WTC11 (cell line): ENCODE data around the gene PIP4P1. TPM values are rescaled to one million over a fixed set of nuclear protein-coding genes. Genes with fewer than 3 reads are reported as not detected.
"Not testable (repeated sequence)": the region's sequence is repeated elsewhere in the genome, so short reads cannot be mapped to it uniquely, and the experiment has no call there.

Source experiments
- ATAC-seq: fragments of 200-7000 bp; cut with Tn5 transposase; 2 replicates; pipeline ENCODE4 v1.10.0; 2021; ENCODE audit warnings: mild to moderate bottlenecking, moderate library complexity
- CTCF ChIA-PET: fragments of 300-600 bp; sonication (Branson Sonifier 250); formaldehyde crosslinking; loops from one replicate; lab custom pipeline; 2021; ENCODE audit warnings: antibody characterized with exemption; lab: Charles Lee
- POLR2A ChIA-PET: fragments of 350-600 bp; sonication (Branson Sonifier 250); formaldehyde crosslinking; loops from one replicate; lab custom pipeline; 2021; ENCODE audit warnings: antibody characterized with exemption; lab: Charles Lee
- DNase-seq: peaks from one replicate; pipeline ENCODE4 v3.0.0; 2021; ENCODE audit warnings: low spot score
- H3K27ac Mint-ChIP-seq: 2 replicates; pipeline ENCODE4 v1.8.0; 2021; ENCODE audit warnings: mixed read lengths
- H3K27me3 Mint-ChIP-seq: 2 replicates; pipeline ENCODE4 v1.8.0; 2021; ENCODE audit warnings: low read depth, mild to moderate bottlenecking, moderate library complexity, mixed read lengths
- H3K36me3 Mint-ChIP-seq: 2 replicates; pipeline ENCODE4 v1.8.0; 2021; ENCODE audit warnings: mixed read lengths
- H3K4me1 Mint-ChIP-seq: 2 replicates; pipeline ENCODE4 v1.8.0; 2022; ENCODE audit warnings: mixed read lengths
- H3K4me3 Mint-ChIP-seq: 2 replicates; pipeline ENCODE4 v1.8.0; 2021; ENCODE audit warnings: mild to moderate bottlenecking, moderate library complexity, mixed read lengths
- H3K9me3 Mint-ChIP-seq: 2 replicates; pipeline ENCODE4 v1.8.0; 2021; ENCODE audit warnings: mixed read lengths
- AR ChIP-seq: fragments of 250-450 bp; sonication (Bioruptor Pico); IDR thresholded peaks from 2 replicates; pipeline ENCODE4 v1.9.0; 2021; ENCODE audit warnings: mild to moderate bottlenecking
- FOXJ3 ChIP-seq: sonication (generic); formaldehyde crosslinking; IDR thresholded peaks from 2 replicates; pipeline ENCODE4 v1.9.0; 2021; ENCODE audit warnings: missing genetic modification reagents, mild to moderate bottlenecking, borderline replicate concordance
- FOXP4 ChIP-seq: sonication (generic); formaldehyde crosslinking; IDR thresholded peaks from 2 replicates; pipeline ENCODE4 v1.8.0; 2022; ENCODE audit warnings: mild to moderate bottlenecking, missing genetic modification reagents
- GRHL2 ChIP-seq: fragments of 250-450 bp; sonication (Bioruptor Pico); IDR thresholded peaks from 2 replicates; pipeline ENCODE4 v1.8.0; 2022; ENCODE audit warnings: mild to moderate bottlenecking, moderate library complexity; ENCODE audit not compliant: insufficient replicate concordance, severe bottlenecking
- IRF1 ChIP-seq: sonication (generic); formaldehyde crosslinking; IDR thresholded peaks from 2 replicates; pipeline ENCODE4 v1.8.0; 2023; ENCODE audit warnings: missing genetic modification reagents
- SOX15 ChIP-seq: fragments of 250-450 bp; sonication (Bioruptor Pico); IDR thresholded peaks from 2 replicates; pipeline ENCODE4 v1.9.0; 2021; ENCODE audit warnings: mild to moderate bottlenecking
- ZBTB43 ChIP-seq: sonication (generic); formaldehyde crosslinking; IDR thresholded peaks from 2 replicates; pipeline ENCODE4 v1.8.1; 2023; ENCODE audit warnings: mild to moderate bottlenecking, missing genetic modification reagents
- ZNF121 ChIP-seq: sonication (generic); formaldehyde crosslinking; IDR thresholded peaks from 2 replicates; pipeline ENCODE4 v1.8.0; 2023; ENCODE audit warnings: missing genetic modification reagents
- ZNF138 ChIP-seq: sonication (generic); formaldehyde crosslinking; conservative IDR thresholded peaks from 2 replicates; pipeline ENCODE4 v1.8.1; 2022; ENCODE audit warnings: mild to moderate bottlenecking, moderate library complexity, missing genetic modification reagents
- ZNF263 ChIP-seq: sonication (generic); formaldehyde crosslinking; IDR thresholded peaks from 2 replicates; pipeline ENCODE4 v1.8.1; 2022; ENCODE audit warnings: low read depth, mild to moderate bottlenecking, moderate library complexity, missing genetic modification reagents
- ZNF512 ChIP-seq: sonication (generic); formaldehyde crosslinking; IDR thresholded peaks from 2 replicates; pipeline ENCODE4 v1.8.1; 2022; ENCODE audit warnings: missing genetic modification reagents, borderline replicate concordance
- ZSCAN18 ChIP-seq: fragments of 250-450 bp; sonication (Bioruptor Pico); IDR thresholded peaks from 2 replicates; pipeline ENCODE4 v2.1.2; 2022; ENCODE audit warnings: mild to moderate bottlenecking, moderate library complexity
- total RNA-seq: library from RNA; stranded (reverse); gene quantifications from 3 replicates; pipeline ENCODE4 v1.2.3, GENCODE V29; 2021

Gene PIP4P1
- total RNA-seq, 1 experiment from 2014 or later, result 34.1 TPM

GRCh38 chr14:20446889-20447288 is 14.3 kb downstream of the PIP4P1 start:
- H3K36me3 Mint-ChIP-seq, result peaks cover 24% of the 10 kb centered on the region
- ChIA-PET POLR2A (no interaction called here), CTCF (no interaction called here)
- H3K4me3 Mint-ChIP-seq, result no peak overlapping the region
- no peak for ATAC-seq
- H3K9me3 Mint-ChIP-seq, result peaks cover 7% of the 10 kb centered on the region
- peak overlapping the region; percentile 63 for H3K27ac Mint-ChIP-seq
- no peaks in the 10 kb centered on the region for H3K27me3 Mint-ChIP-seq
- DNase-seq, result no peak
- TF ChIP-seq GRHL2 (CRISPR knock-in tag) (no peak), ZNF121 (CRISPR knock-in tag) (no peak), SOX15 (CRISPR knock-in tag) (no peak), ZNF138 (CRISPR knock-in tag) (no peak), ZNF512 (CRISPR knock-in tag) (no peak), ZNF263 (CRISPR knock-in tag) (no peak), FOXJ3 (CRISPR knock-in tag) (no peak), ZBTB43 (CRISPR knock-in tag) (no peak), FOXP4 (CRISPR knock-in tag) (no peak), IRF1 (CRISPR knock-in tag) (no peak), AR (CRISPR knock-in tag) (no peak), ZSCAN18 (no peak)
- H3K4me1 Mint-ChIP-seq, result no peaks in the 10 kb centered on the region

GRCh38 chr14:20443650-20444049 is 17.6 kb downstream of the PIP4P1 start:
- H3K27ac Mint-ChIP-seq, DNase-seq: not testable (repeated sequence)

More at GRCh38 chr14:20443650-20444049, 17.6 kb downstream of the PIP4P1 start:
- POLR2A ChIA-PET, result interaction anchor here (2.3 kb wide), 1 partner anchor 11 kb away, joined by 8 read pairs; the partner anchor contains the start of genes APEX1 and OSGEP
- CTCF ChIA-PET, result interaction anchor here (1.3 kb wide), 1 partner anchor 28 kb away, joined by 5 read pairs; no protein-coding TSS in a partner anchor
- not testable (repeated sequence) for H3K4me3 Mint-ChIP-seq, H3K36me3 Mint-ChIP-seq, H3K27me3 Mint-ChIP-seq, H3K4me1 Mint-ChIP-seq, ATAC-seq, H3K9me3 Mint-ChIP-seq
